ENCODE measurements around the gene LPCAT1.
"Not testable (repeated sequence)": the region's sequence is repeated elsewhere in the genome, so short reads cannot be mapped to it uniquely, and the experiment has no call there.

The LPCAT1 gene

DNA sequence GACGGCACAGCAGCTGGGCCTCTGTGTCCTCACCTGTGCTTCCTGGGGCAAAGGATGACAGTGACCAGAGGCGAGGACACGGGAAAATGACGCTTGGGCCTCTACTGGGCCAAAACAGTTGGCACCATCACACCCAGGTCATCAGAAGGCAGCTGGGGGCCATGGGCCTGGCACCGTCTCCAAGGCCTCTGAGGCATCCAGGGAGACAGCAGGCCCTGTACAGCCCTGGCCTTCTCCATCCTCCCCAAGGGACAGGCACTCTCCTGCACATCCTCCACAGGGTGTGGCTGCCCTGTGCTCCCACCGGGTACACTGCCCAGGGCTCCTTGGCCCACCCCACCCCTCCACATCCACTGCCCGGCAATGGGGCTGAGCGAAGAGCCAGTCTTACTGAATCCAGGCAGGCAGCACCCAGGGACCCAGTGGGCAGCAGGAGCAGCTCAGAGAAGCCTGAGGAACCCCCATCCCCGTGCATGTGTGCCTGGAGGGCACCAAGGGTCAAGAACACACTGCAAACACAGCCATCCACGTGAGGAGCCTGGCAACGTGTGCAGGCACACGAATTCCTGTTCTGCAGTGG lies 4.0 kb downstream of the LPCAT1 start:
- Histone ChIP-seq H3K36me3 (ENCODE audit: control insufficient read depth in 4 of 4, insufficient read depth in 4 of 4, low read length in 3 of 4) (peaks cover 4 to 33% (median 17%) of the 10 kb centered on the region in 4 experiments), H3K9me3 (ENCODE audit: control extremely low read depth in 1 of 5, control insufficient read depth in 4 of 5, insufficient read depth in 2 of 5, low read depth in 1 of 5, low read length in 4 of 5) (no peaks in the 10 kb centered on the region), H3K4me3 (ENCODE audit: control insufficient read depth in 1 of 7, extremely low read depth in 1 of 7, insufficient read depth in 4 of 7, low read depth in 2 of 7, low read length in 6 of 7) (no peak overlapping the region), H3K27ac (ENCODE audit: insufficient read depth in 1 of 2, low read depth in 1 of 2, low read length in 2 of 2, poor library complexity in 1 of 2, severe bottlenecking in 2 of 2) (no peak overlapping the region), H3K4me1 (ENCODE audit: control extremely low read depth in 1 of 4, control insufficient read depth in 4 of 4, insufficient read depth in 4 of 4, low read length in 3 of 4) (peaks cover 0 to 43% (median 27%) of the 10 kb centered on the region in 4 experiments), H3K27me3 (replicated peaks in 2 of 5; ENCODE audit: control insufficient read depth in 4 of 5, insufficient read depth in 5 of 5, low read length in 4 of 5) (no peaks in the 10 kb centered on the region)
- 100% methylated on average over 11 of the region's 12 CpGs for WGBS (ENCODE audit: insufficient coverage)
- CTCF ChIA-PET: no interaction called here
- no peak for DNase-seq
- POLR2A ChIA-PET: no interaction called here

- Histone ChIP-seq H3K4me3 (ENCODE audit: control insufficient read depth in 1 of 7, extremely low read depth in 1 of 7, insufficient read depth in 4 of 7, low read depth in 2 of 7, low read length in 6 of 7) (no peak overlapping the region), H3K4me1 (ENCODE audit: control extremely low read depth in 1 of 4, control insufficient read depth in 4 of 4, insufficient read depth in 4 of 4, low read length in 3 of 4) (peaks cover 0 to 34% (median 18%) of the 10 kb centered on the region in 4 experiments), H3K27me3 (replicated peaks in 2 of 5; ENCODE audit: control insufficient read depth in 4 of 5, insufficient read depth in 5 of 5, low read length in 4 of 5) (no peaks in the 10 kb centered on the region), H3K27ac (ENCODE audit: insufficient read depth in 1 of 2, low read depth in 1 of 2, low read length in 2 of 2, poor library complexity in 1 of 2, severe bottlenecking in 2 of 2) (no peak overlapping the region), H3K36me3 (ENCODE audit: control insufficient read depth in 4 of 4, insufficient read depth in 4 of 4, low read length in 3 of 4) (peaks cover 4 to 43% (median 24%) of the 10 kb centered on the region in 4 experiments), H3K9me3 (ENCODE audit: control extremely low read depth in 1 of 5, control insufficient read depth in 4 of 5, insufficient read depth in 2 of 5, low read depth in 1 of 5, low read length in 4 of 5) (no peaks in the 10 kb centered on the region)
- DNase-seq: no peak
- ChIA-PET CTCF (no interaction called here), POLR2A (no interaction called here)
- WGBS (ENCODE audit: insufficient coverage): 97% methylated on average over 20 of the region's 20 CpGs
Observed at GRCh38 chr5:1517838-1518237, 5.9 kb downstream of the LPCAT1 start.

DNA sequence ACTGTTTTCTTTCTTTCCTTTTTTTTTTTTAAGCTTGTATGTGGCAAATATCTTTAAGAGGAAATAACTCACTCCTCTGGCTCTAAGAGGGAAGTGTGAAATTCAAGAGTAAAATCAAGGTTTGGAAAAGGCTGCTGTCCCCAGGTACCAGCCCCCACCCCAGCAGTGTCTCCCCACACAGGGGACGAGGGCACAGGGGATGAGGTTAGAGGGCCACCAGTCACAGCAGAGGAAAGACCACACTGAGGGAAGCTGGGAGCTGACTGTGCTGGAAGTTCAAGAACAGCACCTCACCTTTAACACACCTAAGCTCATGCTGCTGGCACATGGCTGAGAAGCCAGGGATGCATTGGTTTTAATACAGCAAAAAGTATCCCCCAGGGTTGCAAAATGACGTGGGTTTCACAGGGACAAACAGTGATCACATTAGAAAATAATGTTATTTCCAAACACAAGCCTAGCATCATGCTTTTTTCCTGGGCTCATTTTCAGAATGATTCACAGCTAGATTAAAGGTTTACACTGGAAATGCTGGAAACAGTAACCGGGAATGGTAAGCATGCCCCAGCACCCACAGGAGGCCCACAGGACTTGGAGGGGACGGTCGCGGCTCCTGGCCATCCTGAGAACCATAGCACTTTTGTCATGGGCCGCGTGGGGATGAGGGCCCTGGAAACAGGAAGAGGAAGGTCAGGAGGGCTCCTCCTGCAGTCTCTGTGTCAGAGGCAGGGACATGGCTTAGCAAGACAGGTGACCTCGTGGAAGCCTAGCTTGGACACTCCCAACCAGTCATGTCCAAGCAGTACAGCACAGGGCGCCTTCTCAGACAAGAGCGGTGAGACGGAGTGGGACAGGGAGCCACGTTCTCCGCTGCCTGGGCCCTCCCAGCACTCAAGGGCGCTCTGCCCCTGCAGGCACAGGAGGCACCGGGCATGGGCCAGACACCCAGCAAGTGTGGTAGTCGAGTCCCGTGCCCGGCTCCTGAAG lies 6.9 kb downstream of the LPCAT1 start:
- ChIA-PET POLR2A (no interaction called here), CTCF (interaction anchor here (1.0 to 3.3 kb wide), 3 partner anchors 13 to 83 kb away, joined by 3 to 13 read pairs (median 3); no protein-coding TSS in a partner anchor)
- peaks cover 4 to 52% (median 31%) of the 10 kb centered on the region in 4 experiments for H3K36me3 ChIP-seq (ENCODE audit: control insufficient read depth in 4 of 4, insufficient read depth in 4 of 4, low read length in 3 of 4)

GRCh38 chr5:1515921-1516571 lies 7.7 kb downstream of the LPCAT1 start:
- Histone ChIP-seq H3K4me1 (ENCODE audit: control extremely low read depth in 1 of 4, control insufficient read depth in 4 of 4, insufficient read depth in 4 of 4, low read length in 3 of 4) (peaks cover 0 to 24% (median 9%) of the 10 kb centered on the region in 4 experiments), H3K4me3 (ENCODE audit: control insufficient read depth in 1 of 7, extremely low read depth in 1 of 7, insufficient read depth in 4 of 7, low read depth in 2 of 7, low read length in 6 of 7) (no peak overlapping the region), H3K27ac (ENCODE audit: insufficient read depth in 1 of 2, low read depth in 1 of 2, low read length in 2 of 2, poor library complexity in 1 of 2, severe bottlenecking in 2 of 2) (no peak overlapping the region), H3K9me3 (ENCODE audit: control extremely low read depth in 1 of 5, control insufficient read depth in 4 of 5, insufficient read depth in 2 of 5, low read depth in 1 of 5, low read length in 4 of 5) (no peaks in the 10 kb centered on the region), H3K27me3 (replicated peaks in 2 of 5; ENCODE audit: control insufficient read depth in 4 of 5, insufficient read depth in 5 of 5, low read length in 4 of 5) (no peaks in the 10 kb centered on the region), H3K36me3 (ENCODE audit: control insufficient read depth in 4 of 4, insufficient read depth in 4 of 4, low read length in 3 of 4) (peaks cover 4 to 57% (median 32%) of the 10 kb centered on the region in 4 experiments)
- CTCF ChIA-PET: interaction anchor here (1.0 to 3.3 kb wide), 3 partner anchors 12 to 84 kb away, joined by 3 to 13 read pairs (median 3); no protein-coding TSS in a partner anchor
- POLR2A ChIA-PET: no interaction called here
- no peak for DNase-seq
- WGBS (ENCODE audit: insufficient coverage): 93% methylated on average over 7 of the region's 8 CpGs

More for the DNA sequence above, 6.9 kb downstream of the LPCAT1 start:
- WGBS (ENCODE audit: insufficient coverage): 92% methylated on average over 14 of the region's 19 CpGs
- H3K4me1 ChIP-seq (ENCODE audit: control extremely low read depth in 1 of 4, control insufficient read depth in 4 of 4, insufficient read depth in 4 of 4, low read length in 3 of 4): peaks cover 0 to 25% (median 9%) of the 10 kb centered on the region in 4 experiments
- DNase-seq: no peak
- no peak overlapping the region for H3K4me3 ChIP-seq (ENCODE audit: control insufficient read depth in 1 of 7, extremely low read depth in 1 of 7, insufficient read depth in 4 of 7, low read depth in 2 of 7, low read length in 6 of 7)
- no peaks in the 10 kb centered on the region for H3K27me3 ChIP-seq (replicated peaks in 2 of 5; ENCODE audit: control insufficient read depth in 4 of 5, insufficient read depth in 5 of 5, low read length in 4 of 5)
- H3K27ac ChIP-seq (ENCODE audit: insufficient read depth in 1 of 2, low read depth in 1 of 2, low read length in 2 of 2, poor library complexity in 1 of 2, severe bottlenecking in 2 of 2): no peak overlapping the region
- no peaks in the 10 kb centered on the region for H3K9me3 ChIP-seq (ENCODE audit: control extremely low read depth in 1 of 5, control insufficient read depth in 4 of 5, insufficient read depth in 2 of 5, low read depth in 1 of 5, low read length in 4 of 5)

DNA sequence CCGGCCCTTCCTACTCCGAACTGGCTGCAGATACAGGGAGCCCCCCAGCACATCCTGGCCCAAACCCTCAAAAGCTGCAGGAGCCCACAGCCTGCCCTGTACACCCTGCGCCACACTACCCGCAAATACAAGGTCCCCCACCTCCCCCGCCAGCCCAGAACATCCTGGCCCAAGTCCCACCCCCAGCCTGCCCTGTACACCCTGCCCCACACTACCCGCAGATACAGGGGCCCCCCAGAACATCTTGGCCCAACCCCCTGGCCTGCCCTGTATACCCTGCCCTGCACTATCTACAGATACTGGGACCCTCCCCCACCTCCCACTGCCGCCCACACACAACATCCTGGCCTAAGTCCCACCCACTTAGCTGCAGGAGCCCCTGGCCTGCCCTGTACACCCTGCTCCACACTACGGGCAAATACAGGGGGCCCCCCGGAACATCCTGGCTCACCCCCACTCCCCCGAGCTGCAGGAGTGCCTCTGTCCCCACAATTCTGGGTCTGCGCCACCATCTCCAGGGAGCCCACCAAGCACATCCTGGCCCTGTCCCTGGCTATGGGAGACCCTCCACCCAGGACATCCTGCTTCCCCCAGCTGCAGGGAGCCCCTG lies 8.3 kb downstream of the LPCAT1 start:
- WGBS (ENCODE audit: insufficient coverage): 90% methylated on average over 9 of the region's 11 CpGs
- peaks cover 4 to 61% (median 36%) of the 10 kb centered on the region in 4 experiments for H3K36me3 ChIP-seq (ENCODE audit: control insufficient read depth in 4 of 4, insufficient read depth in 4 of 4, low read length in 3 of 4)
- H3K27me3 ChIP-seq (replicated peaks in 2 of 5; ENCODE audit: control insufficient read depth in 4 of 5, insufficient read depth in 5 of 5, low read length in 4 of 5): no peaks in the 10 kb centered on the region
- H3K4me3 ChIP-seq (ENCODE audit: control insufficient read depth in 1 of 7, extremely low read depth in 1 of 7, insufficient read depth in 4 of 7, low read depth in 2 of 7, low read length in 6 of 7): no peak overlapping the region
- POLR2A ChIA-PET: no interaction called here
- CTCF ChIA-PET: interaction anchor here (3.3 kb wide), 1 partner anchor 12 kb away, joined by 13 read pairs; no protein-coding TSS in a partner anchor
- peaks cover 0 to 24% (median 9%) of the 10 kb centered on the region in 4 experiments for H3K4me1 ChIP-seq (ENCODE audit: control extremely low read depth in 1 of 4, control insufficient read depth in 4 of 4, insufficient read depth in 4 of 4, low read length in 3 of 4)
- no peak overlapping the region for H3K27ac ChIP-seq (ENCODE audit: insufficient read depth in 1 of 2, low read depth in 1 of 2, low read length in 2 of 2, poor library complexity in 1 of 2, severe bottlenecking in 2 of 2)
- H3K9me3 ChIP-seq (ENCODE audit: control extremely low read depth in 1 of 5, control insufficient read depth in 4 of 5, insufficient read depth in 2 of 5, low read depth in 1 of 5, low read length in 4 of 5): no peaks in the 10 kb centered on the region
- no peak for DNase-seq

DNA sequence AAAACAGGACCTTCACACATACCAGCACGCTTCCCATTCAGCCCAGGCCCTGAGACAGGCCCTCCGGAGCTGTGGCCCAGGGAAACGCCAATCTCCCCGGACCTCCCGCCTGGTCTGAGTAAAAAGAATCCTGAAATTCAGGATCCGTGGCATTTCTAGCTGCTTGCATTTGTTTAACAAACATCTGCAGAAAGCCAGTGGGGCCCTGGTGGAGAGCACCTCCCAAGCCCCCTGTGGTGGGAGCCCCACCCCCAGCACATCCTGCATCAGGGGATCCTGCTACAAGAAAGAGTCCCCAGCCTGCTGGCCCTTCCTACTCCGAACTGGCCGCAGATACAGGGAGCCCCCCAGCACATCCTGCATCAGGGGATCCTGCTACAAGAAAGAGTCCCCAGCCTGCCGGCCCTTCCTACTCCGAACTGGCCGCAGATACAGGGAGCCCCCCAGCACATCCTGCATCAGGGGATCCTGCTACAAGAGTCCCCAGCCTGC lies 8.9 kb downstream of the LPCAT1 start:
- DNase-seq; H3K4me3 ChIP-seq (ENCODE audit: control insufficient read depth in 1 of 7, extremely low read depth in 1 of 7, insufficient read depth in 4 of 7, low read depth in 2 of 7, low read length in 6 of 7); H3K9me3 ChIP-seq (ENCODE audit: control extremely low read depth in 1 of 5, control insufficient read depth in 4 of 5, insufficient read depth in 2 of 5, low read depth in 1 of 5, low read length in 4 of 5); H3K27me3 ChIP-seq (replicated peaks in 2 of 5; ENCODE audit: control insufficient read depth in 4 of 5, insufficient read depth in 5 of 5, low read length in 4 of 5); H3K27ac ChIP-seq (ENCODE audit: insufficient read depth in 1 of 2, low read depth in 1 of 2, low read length in 2 of 2, poor library complexity in 1 of 2, severe bottlenecking in 2 of 2); POLR2A ChIA-PET: not testable (repeated sequence)
- CTCF ChIA-PET: interaction anchor here (3.3 kb wide), 1 partner anchor 11 kb away, joined by 13 read pairs; no protein-coding TSS in a partner anchor
- peaks cover 0 to 24% (median 9%) of the 10 kb centered on the region in 4 experiments for H3K4me1 ChIP-seq (ENCODE audit: control extremely low read depth in 1 of 4, control insufficient read depth in 4 of 4, insufficient read depth in 4 of 4, low read length in 3 of 4)
- peaks cover 4 to 59% (median 34%) of the 10 kb centered on the region in 4 experiments for H3K36me3 ChIP-seq (ENCODE audit: control insufficient read depth in 4 of 4, insufficient read depth in 4 of 4, low read length in 3 of 4)
- WGBS (ENCODE audit: insufficient coverage): 94% methylated on average over 10 of the region's 11 CpGs

Measured in common myeloid progenitor, CD34-positive (primary cell).